ENCODE measurements around the gene ZBTB8B. TPM values are rescaled to one million over a fixed set of nuclear protein-coding genes. Genes with fewer than 3 reads are reported as not detected.

ZBTB8B gene
- total RNA-seq, 2 experiments from 2014 or later: not detected

- H3K27ac Mint-ChIP-seq: no peak overlapping the region
- no peaks in the 10 kb centered on the region for H3K9me3 Mint-ChIP-seq
- H3K36me3 Mint-ChIP-seq (ENCODE audit: low read depth): no peaks in the 10 kb centered on the region
- DNase-seq: no peak
- peaks cover under 1% of the 10 kb centered on the region for H3K4me1 Mint-ChIP-seq (ENCODE audit: low read depth)
- CTCF ChIA-PET: no interaction called here
- intact Hi-C loops (cut with micrococcal nuclease): no loop called here
- H3K4me3 Mint-ChIP-seq: no peak overlapping the region
- H3K27me3 Mint-ChIP-seq (ENCODE audit: low read depth): peaks cover 23% of the 10 kb centered on the region
These were observed 30.0 kb downstream of the ZBTB8B start for GRCh38 chr1:32494711-32495337.

- CTCF ChIA-PET: interaction anchor here (0.5 to 0.6 kb wide), 3 partner anchors 19 to 821 kb away, joined by 4 read pairs; no protein-coding TSS in a partner anchor
- Mint-ChIP-seq H3K27ac (no peak overlapping the region), H3K4me1 (ENCODE audit: low read depth) (peaks cover 5% of the 10 kb centered on the region), H3K27me3 (ENCODE audit: low read depth) (peaks cover 25% of the 10 kb centered on the region), H3K4me3 (no peak overlapping the region), H3K9me3 (no peaks in the 10 kb centered on the region), H3K36me3 (ENCODE audit: low read depth) (no peaks in the 10 kb centered on the region)
- intact Hi-C loops (cut with micrococcal nuclease): no loop called here
- no peak for DNase-seq
These were observed 31.3 kb downstream of the ZBTB8B start for GRCh38 chr1:32496127-32496526.

DNA sequence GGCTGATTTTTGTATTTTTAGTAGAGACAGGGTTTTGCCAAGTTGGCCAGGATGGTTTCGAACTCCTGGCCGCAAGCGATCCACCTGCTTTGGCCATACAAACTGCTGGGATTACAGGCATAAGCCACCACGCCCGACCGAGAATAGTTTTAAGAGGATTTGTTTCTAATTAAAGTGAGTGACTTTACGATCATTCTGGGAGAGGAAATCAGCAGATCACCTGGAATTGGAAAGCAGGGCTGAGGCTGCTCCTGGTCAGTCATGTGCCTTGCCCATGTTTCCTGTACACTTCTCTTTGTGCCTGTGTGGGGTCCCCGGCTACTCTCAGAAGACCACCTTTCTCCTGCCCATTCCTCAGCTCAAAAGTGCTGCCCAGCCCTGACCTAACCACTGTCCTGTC, 33.9 kb downstream of the ZBTB8B start:
- peaks cover 34% of the 10 kb centered on the region for H3K27me3 Mint-ChIP-seq (ENCODE audit: low read depth)
- intact Hi-C loops (cut with micrococcal nuclease): no loop called here
- H3K9me3 Mint-ChIP-seq: no peaks in the 10 kb centered on the region
- H3K27ac Mint-ChIP-seq: no peak overlapping the region
- no peaks in the 10 kb centered on the region for H3K36me3 Mint-ChIP-seq (ENCODE audit: low read depth)
- no peak for DNase-seq
- H3K4me1 Mint-ChIP-seq (ENCODE audit: low read depth): peaks cover 5% of the 10 kb centered on the region
- CTCF ChIA-PET: interaction anchor here (0.6 kb wide), 1 partner anchor 57 kb away, joined by 3 read pairs; no protein-coding TSS in a partner anchor
- H3K4me3 Mint-ChIP-seq: peak overlapping the region; percentile 24

GRCh38 chr1:32500387-32501209, 35.7 kb downstream of the ZBTB8B start:
- H3K27me3 Mint-ChIP-seq (ENCODE audit: low read depth): peaks cover 36% of the 10 kb centered on the region
- peak; percentile 30 for DNase-seq
- CTCF ChIA-PET: interaction anchor here (0.6 to 0.7 kb wide), 2 partner anchors 19 to 186 kb away, joined by 3 read pairs; no protein-coding TSS in a partner anchor
- intact Hi-C loops (cut with micrococcal nuclease): loop anchor here (5.0 kb wide), 2 partner anchors 33 to 37 kb away; partner anchors contain the start of genes ZBTB8A and ZBTB8B
- no peaks in the 10 kb centered on the region for H3K9me3 Mint-ChIP-seq
- no peaks in the 10 kb centered on the region for H3K36me3 Mint-ChIP-seq (ENCODE audit: low read depth)
- H3K4me3 Mint-ChIP-seq: peak overlapping the region; percentile 77
- H3K27ac Mint-ChIP-seq: no peak overlapping the region
- H3K4me1 Mint-ChIP-seq (ENCODE audit: low read depth): peaks cover 5% of the 10 kb centered on the region

DNA sequence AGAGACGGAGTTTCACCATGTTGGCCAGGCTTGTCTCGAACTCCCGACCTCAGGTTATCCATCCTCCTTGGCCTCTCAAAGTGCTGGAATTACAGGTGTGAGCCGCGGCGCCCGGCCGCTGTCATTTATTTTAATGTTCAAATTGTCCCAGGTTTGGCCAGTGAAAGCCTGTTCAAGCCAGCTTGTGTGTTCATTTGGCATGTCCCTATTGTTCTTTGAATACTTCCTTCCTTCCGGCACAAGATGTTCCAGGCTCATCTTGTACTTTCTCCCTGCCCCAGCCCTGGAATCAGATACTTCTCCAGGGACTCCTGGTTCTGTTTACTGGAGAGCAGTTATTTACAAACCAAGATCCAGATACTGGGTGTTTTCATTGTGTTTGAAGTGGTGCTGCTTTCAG, 37.0 kb downstream of the ZBTB8B start:
- no peaks in the 10 kb centered on the region for H3K36me3 Mint-ChIP-seq (ENCODE audit: low read depth)
- peaks cover 5% of the 10 kb centered on the region for H3K4me1 Mint-ChIP-seq (ENCODE audit: low read depth)
- CTCF ChIA-PET: interaction anchor here (0.6 to 0.9 kb wide), 2 partner anchors 34 to 53 kb away, joined by 3 read pairs; no protein-coding TSS in a partner anchor
- H3K9me3 Mint-ChIP-seq: no peaks in the 10 kb centered on the region
- intact Hi-C loops (cut with micrococcal nuclease): loop anchor here (5.0 kb wide), 2 partner anchors 35 kb away; partner anchors contain the start of genes ZBTB8A and ZBTB8B
- peaks cover 36% of the 10 kb centered on the region for H3K27me3 Mint-ChIP-seq (ENCODE audit: low read depth)
- DNase-seq: no peak
- no peak overlapping the region for H3K27ac Mint-ChIP-seq
- H3K4me3 Mint-ChIP-seq: peak overlapping the region; percentile 47

DNA sequence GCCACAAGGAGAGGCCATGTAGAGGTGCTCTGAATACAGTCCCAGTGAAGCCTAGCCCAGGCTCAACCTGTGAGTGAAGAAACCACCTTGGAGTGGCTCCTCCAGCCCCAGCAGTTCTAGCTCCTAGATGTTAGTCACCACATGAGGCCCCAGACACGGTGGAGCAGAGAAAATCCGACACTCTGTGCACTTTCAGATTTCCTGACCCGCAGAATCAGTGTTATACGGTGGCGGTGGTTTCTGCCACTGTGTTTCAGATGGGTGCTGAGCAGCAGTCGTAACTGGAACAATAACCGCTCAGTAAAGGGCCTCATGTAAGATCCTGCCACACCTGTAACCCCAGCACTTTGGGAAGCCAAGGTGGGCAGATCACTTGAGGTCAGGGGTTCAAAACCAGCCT, 38.3 kb downstream of the ZBTB8B start:
- H3K4me3 Mint-ChIP-seq: no peak overlapping the region
- H3K36me3 Mint-ChIP-seq (ENCODE audit: low read depth): no peaks in the 10 kb centered on the region
- peaks cover 5% of the 10 kb centered on the region for H3K4me1 Mint-ChIP-seq (ENCODE audit: low read depth)
- intact Hi-C loops (cut with micrococcal nuclease): loop anchor here (5.0 kb wide), 2 partner anchors 34 to 36 kb away; partner anchors contain the start of genes ZBTB8A and ZBTB8B
- CTCF ChIA-PET: no interaction called here
- no peaks in the 10 kb centered on the region for H3K9me3 Mint-ChIP-seq
- H3K27ac Mint-ChIP-seq: no peak overlapping the region
- DNase-seq: no peak
- H3K27me3 Mint-ChIP-seq (ENCODE audit: low read depth): peaks cover 33% of the 10 kb centered on the region

DNA sequence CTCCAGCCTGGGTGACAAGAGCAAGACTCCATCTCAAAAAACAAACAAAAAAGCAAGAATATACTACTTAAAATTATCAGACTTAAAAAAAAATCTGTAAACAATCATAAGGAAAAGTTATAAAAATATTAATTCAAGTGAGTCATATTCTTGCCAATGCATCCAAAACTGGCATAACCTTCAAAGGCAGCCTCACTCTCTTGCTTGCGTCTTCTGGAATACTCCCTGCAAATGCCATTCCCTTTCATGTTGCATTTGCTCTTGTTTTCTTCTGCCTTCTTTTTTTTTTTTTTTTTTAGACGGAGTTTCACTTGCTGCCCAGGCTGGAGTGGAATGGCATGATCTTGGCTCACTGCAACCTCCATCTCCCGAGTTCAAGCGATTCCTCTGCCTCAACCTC, 42.1 kb downstream of the ZBTB8B start:
- no peak for DNase-seq
- H3K4me3 Mint-ChIP-seq: no peak overlapping the region
- H3K27ac Mint-ChIP-seq: no peak overlapping the region
- H3K36me3 Mint-ChIP-seq (ENCODE audit: low read depth): no peaks in the 10 kb centered on the region
- H3K27me3 Mint-ChIP-seq (ENCODE audit: low read depth): peaks cover 8% of the 10 kb centered on the region
- H3K4me1 Mint-ChIP-seq (ENCODE audit: low read depth): no peaks in the 10 kb centered on the region
- no peaks in the 10 kb centered on the region for H3K9me3 Mint-ChIP-seq
- intact Hi-C loops (cut with micrococcal nuclease): no loop called here
- CTCF ChIA-PET: no interaction called here

DNA sequence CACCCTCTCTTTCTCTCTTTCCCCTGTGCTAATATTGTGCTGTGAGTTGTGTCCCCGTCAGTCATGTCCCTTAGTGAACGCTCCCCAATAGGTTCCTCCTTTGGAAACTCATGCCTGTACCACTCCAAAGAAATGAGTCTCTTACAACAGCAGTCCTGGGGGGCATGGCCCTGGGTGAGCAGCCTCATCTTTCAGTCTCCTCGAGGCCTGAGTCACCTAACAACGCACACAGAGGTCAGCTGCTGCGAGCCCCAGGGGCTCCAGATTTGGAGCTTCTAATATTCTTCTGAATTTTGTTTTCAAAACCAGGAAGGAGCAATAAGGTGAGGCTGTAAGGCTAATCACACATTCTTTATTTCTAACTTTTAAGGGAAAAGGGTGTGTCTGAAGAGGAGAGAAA, 43.9 kb downstream of the ZBTB8B start:
- H3K4me1 Mint-ChIP-seq (ENCODE audit: low read depth): no peaks in the 10 kb centered on the region
- H3K4me3 Mint-ChIP-seq: no peak overlapping the region

DNA sequence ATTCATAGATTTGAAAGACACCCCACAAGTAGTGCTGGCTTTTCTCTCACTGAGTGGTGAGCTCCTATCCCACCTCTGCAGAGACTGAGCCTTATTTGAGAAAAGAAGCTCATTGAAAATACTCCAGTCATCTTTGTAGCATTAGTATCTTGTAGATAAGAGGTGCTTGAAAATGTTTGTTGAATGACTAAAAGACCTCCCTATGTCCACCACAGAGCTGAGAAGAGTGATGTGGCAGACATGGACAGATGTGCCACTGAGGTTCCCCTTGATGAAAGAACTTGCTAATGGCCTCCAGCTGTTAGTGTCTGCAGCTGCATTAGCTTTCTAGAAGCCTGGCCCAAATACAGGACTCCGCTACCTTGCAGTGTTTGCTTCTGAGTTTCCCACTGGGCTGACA, 45.1 kb downstream of the ZBTB8B start:
- CTCF ChIA-PET: interaction anchor here (0.6 to 1.6 kb wide), 3 partner anchors 9 to 188 kb away, joined by 3 to 5 read pairs (median 4); no protein-coding TSS in a partner anchor
- intact Hi-C loops (cut with micrococcal nuclease): no loop called here
- no peak for DNase-seq
- no peak overlapping the region for H3K4me3 Mint-ChIP-seq
- H3K36me3 Mint-ChIP-seq (ENCODE audit: low read depth): no peaks in the 10 kb centered on the region
- no peak overlapping the region for H3K27ac Mint-ChIP-seq
- H3K9me3 Mint-ChIP-seq: no peaks in the 10 kb centered on the region
- peaks cover 3% of the 10 kb centered on the region for H3K27me3 Mint-ChIP-seq (ENCODE audit: low read depth)
- H3K4me1 Mint-ChIP-seq (ENCODE audit: low read depth): no peaks in the 10 kb centered on the region

More for the DNA sequence above, 43.9 kb downstream of the ZBTB8B start:
- Mint-ChIP-seq H3K27me3 (ENCODE audit: low read depth) (peaks cover 6% of the 10 kb centered on the region), H3K36me3 (ENCODE audit: low read depth) (no peaks in the 10 kb centered on the region), H3K9me3 (no peaks in the 10 kb centered on the region), H3K27ac (no peak overlapping the region)
- intact Hi-C loops (cut with micrococcal nuclease): no loop called here
- CTCF ChIA-PET: interaction anchor here (1.6 kb wide), 1 partner anchor 11 kb away, joined by 5 read pairs; no protein-coding TSS in a partner anchor
- no peak for DNase-seq

Other genes starting within 250 kb of the ZBTB8B start
- 1 to 10 TPM; 5.1 to 6.4 TPM for gene TMEM234, start 242.7 kb upstream of the ZBTB8B start, total RNA-seq
- gene EIF3I, start 242.7 kb upstream of the ZBTB8B start, total RNA-seq: 100 to 1,000 TPM; 382 to 391 TPM
- gene FAM167B, start 217.8 kb upstream of the ZBTB8B start, total RNA-seq: under 1 TPM; 0.38 to 0.42 TPM
- gene LCK, start 213.8 kb upstream of the ZBTB8B start, total RNA-seq: 100 to 1,000 TPM; 156 to 164 TPM
- 100 to 1,000 TPM; 111 to 120 TPM for gene HDAC1, start 173.0 kb upstream of the ZBTB8B start, total RNA-seq
- gene MARCKSL1, start 128.8 kb upstream of the ZBTB8B start, total RNA-seq: 10 to 100 TPM; 14.4 to 15.9 TPM
- gene FAM229A, start 102.6 kb upstream of the ZBTB8B start, total RNA-seq: 1 to 10 TPM; 2.1 to 3.4 TPM
- 1 to 10 TPM in 1 of 2 experiments, under 1 TPM in 1; 0.84 to 1.9 TPM for gene TSSK3, start 102.5 kb upstream of the ZBTB8B start, total RNA-seq
- 10 to 100 TPM; 35.2 to 38.3 TPM for gene BSDC1, start 70.6 kb upstream of the ZBTB8B start, total RNA-seq
- gene ZBTB8A, start 74.4 kb downstream of the ZBTB8B start, total RNA-seq: under 1 TPM; 0.21 to 0.35 TPM
- gene ZBTB8OS, start 185.5 kb downstream of the ZBTB8B start, total RNA-seq: 10 to 100 TPM; 53.7 to 56.7 TPM
- gene RBBP4, start 186.1 kb downstream of the ZBTB8B start, total RNA-seq: 100 to 1,000 TPM; 381 to 409 TPM
- not detected for gene SYNC, start 237.7 kb downstream of the ZBTB8B start, total RNA-seq

All from activated naive CD4-positive, alpha-beta T cell treated with anti-CD3 and anti-CD28 coated beads for 36 hours (primary cell).